Measurements from ENCODE around the gene ARHGAP15. TPM values are rescaled to one million over a fixed set of nuclear protein-coding genes. Genes with fewer than 3 reads are reported as not detected.

The ARHGAP15 gene
- total RNA-seq (2022; extraction: Qiagen RNA extraction) = not detected in 5 replicates

GRCh38 chr2:143128681-143129580 is at the start of gene ARHGAP15:
TSS of gene ARHGAP15 (plus strand) at chr2:143129419.

Data from A549 treated with AZD2906 at 1 μM for 4 hours (cell line).